ENCODE data around the gene BPHL.

DNA sequence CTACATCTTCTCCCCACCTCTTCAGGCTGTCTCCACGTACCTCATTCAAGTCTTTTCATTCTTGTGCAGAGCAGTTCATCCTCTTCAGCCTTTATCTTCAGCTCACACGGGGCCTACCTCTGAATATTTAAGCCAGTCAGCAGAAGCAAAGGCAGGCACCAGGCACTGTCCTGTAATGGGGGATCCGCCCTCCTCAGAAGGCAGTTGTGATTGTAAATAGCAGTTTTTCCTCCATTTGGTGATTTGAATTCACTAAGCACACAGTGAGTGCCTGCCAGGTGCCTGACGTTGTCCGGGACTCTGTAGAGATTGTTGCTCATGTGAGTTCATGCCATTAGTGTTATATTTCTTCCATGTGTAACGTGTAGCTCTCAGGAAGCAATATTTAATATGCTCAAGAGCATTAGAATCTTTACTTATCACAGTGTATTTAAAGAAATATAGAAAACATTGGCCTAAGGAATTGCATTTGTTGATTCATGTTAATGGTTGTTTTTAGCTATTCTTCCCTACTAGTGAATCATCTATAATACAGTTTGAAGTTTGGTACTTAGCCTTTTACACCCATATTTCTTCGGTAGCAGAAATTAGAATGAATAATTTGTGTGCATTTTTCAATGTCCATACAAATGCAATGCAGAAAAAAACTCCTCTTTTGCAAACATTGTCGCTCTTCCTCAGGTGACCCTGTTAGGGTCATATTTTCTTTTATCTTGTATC, 17.9 kb downstream of the BPHL start:
- no peak for TF ChIP-seq POLR2A (IDR thresholded peaks at IDR 0.05)
- TF ChIP-seq, protein P1, sequence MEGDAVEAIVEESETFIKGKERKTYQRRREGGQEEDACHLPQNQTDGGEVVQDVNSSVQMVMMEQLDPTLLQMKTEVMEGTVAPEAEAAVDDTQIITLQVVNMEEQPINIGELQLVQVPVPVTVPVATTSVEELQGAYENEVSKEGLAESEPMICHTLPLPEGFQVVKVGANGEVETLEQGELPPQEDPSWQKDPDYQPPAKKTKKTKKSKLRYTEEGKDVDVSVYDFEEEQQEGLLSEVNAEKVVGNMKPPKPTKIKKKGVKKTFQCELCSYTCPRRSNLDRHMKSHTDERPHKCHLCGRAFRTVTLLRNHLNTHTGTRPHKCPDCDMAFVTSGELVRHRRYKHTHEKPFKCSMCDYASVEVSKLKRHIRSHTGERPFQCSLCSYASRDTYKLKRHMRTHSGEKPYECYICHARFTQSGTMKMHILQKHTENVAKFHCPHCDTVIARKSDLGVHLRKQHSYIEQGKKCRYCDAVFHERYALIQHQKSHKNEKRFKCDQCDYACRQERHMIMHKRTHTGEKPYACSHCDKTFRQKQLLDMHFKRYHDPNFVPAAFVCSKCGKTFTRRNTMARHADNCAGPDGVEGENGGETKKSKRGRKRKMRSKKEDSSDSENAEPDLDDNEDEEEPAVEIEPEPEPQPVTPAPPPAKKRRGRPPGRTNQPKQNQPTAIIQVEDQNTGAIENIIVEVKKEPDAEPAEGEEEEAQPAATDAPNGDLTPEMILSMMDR (IDR thresholded peaks at IDR 0.05): no peak

Measured in sigmoid colon (tissue), 3 donors.